Lower leg skin (tissue), 3 donors: ENCODE data around the gene RNF225.

ENCODE experiments used
- POLR2A ChIP-seq, 2 donors: fragments of 450-650 bp; IDR thresholded peaks; one replicate each; pipeline ENCODE4 v1.6.1; 2016 to 2017; ENCODE audit warnings: antibody characterized with exemption in 2 of 2, mild to moderate bottlenecking in 1 of 2, moderate library complexity in 1 of 2
- TF ChIP-seq, protein P1 (sequence below), 3 donors: fragments of 450-650 bp; IDR thresholded peaks; one replicate each; pipeline ENCODE4 v1.5.1; 2016; ENCODE audit warnings: antibody characterized with exemption in 3 of 3, mild to moderate bottlenecking in 3 of 3, moderate library complexity in 2 of 3

DNA sequence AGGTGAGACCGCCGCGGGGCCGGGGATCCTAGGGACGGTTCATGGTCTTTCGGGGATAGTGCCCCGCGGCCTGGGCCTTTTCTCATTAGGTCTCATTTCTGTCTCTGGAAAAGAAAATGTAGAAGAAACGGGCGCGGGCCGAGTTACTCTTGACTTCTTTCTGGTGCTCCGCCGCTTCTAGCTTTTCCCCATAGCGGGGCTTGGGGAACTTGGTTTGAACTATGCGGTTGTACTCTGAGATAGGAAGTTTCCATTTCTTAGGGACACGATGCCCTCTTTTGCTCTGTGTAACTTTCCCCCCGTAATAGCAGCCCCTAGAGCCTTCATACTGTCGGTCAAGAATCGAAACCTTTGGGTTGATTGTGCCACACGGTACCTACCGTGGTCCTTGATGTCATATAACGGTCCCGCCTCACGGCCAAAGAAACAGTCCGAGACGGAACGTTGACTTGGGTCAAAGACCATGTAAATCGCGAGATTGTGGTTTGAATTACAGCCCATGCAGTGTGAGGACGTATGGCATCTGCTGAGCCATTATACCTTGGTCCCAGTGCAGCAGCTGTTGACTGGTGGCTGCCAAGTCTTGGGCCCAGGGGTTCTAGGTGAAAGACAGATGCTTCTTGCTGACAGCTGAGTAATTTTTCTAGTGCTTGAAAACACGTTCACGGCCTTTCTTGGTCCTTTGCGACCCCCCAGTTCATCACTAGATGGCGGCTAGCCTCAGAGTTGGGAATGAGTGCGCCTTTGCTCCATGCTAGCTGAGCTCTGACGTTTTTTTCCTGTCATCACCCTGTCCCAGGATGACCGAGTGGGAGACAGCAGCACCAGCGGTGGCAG lies 7.9 kb upstream of the RNF225 start:
- TF ChIP-seq, protein P1, sequence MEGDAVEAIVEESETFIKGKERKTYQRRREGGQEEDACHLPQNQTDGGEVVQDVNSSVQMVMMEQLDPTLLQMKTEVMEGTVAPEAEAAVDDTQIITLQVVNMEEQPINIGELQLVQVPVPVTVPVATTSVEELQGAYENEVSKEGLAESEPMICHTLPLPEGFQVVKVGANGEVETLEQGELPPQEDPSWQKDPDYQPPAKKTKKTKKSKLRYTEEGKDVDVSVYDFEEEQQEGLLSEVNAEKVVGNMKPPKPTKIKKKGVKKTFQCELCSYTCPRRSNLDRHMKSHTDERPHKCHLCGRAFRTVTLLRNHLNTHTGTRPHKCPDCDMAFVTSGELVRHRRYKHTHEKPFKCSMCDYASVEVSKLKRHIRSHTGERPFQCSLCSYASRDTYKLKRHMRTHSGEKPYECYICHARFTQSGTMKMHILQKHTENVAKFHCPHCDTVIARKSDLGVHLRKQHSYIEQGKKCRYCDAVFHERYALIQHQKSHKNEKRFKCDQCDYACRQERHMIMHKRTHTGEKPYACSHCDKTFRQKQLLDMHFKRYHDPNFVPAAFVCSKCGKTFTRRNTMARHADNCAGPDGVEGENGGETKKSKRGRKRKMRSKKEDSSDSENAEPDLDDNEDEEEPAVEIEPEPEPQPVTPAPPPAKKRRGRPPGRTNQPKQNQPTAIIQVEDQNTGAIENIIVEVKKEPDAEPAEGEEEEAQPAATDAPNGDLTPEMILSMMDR (IDR thresholded peaks at IDR 0.05): no peak
- no peak for TF ChIP-seq POLR2A (IDR thresholded peaks at IDR 0.05)
